Activated CD4-positive, alpha-beta T cell treated with anti-CD3 and anti-CD28 coated beads for 48 hours (primary cell): ENCODE measurements around the gene MRPL42.
A peak's percentile ranks its signal among the peaks of the same experiment; 100 is the strongest.

Experiments
- DNase-seq: peaks from one replicate; pipeline ENCODE4 v3.0.0-alpha.2; 2020

Gene MRPL42

GRCh38 chr12:93500667-93501066, 33.4 kb downstream of the MRPL42 start:
- DNase-seq, result no peak

- peak; percentile 67 for DNase-seq
Observed at GRCh38 chr12:93502802-93503623, 35.7 kb downstream of the MRPL42 start.

- no peak for DNase-seq
Observed at GRCh38 chr12:93507165-93507564, 39.9 kb downstream of the MRPL42 start.

GRCh38 chr12:93509506-93509905, 42.2 kb downstream of the MRPL42 start:
- DNase-seq, result no peak

GRCh38 chr12:93514853-93515252, 47.5 kb downstream of the MRPL42 start:
- DNase-seq, result no peak

- no peak for DNase-seq
Observed at GRCh38 chr12:93518725-93519124, 51.4 kb downstream of the MRPL42 start.

GRCh38 chr12:93519859-93520258, 52.5 kb downstream of the MRPL42 start:
- DNase-seq, result no peak

GRCh38 chr12:93520454-93520853, 53.1 kb downstream of the MRPL42 start:
- no peak for DNase-seq

- DNase-seq, result no peak
Observed at GRCh38 chr12:93521225-93522080, 54.1 kb downstream of the MRPL42 start.

- DNase-seq, result no peak
Observed at GRCh38 chr12:93524386-93525133, 57.2 kb downstream of the MRPL42 start.

- DNase-seq, result no peak
Observed at GRCh38 chr12:93526786-93527428, 59.6 kb downstream of the MRPL42 start.

- DNase-seq, result no peak
Observed at GRCh38 chr12:93530358-93530757, 63.0 kb downstream of the MRPL42 start.

GRCh38 chr12:93533310-93533709, 66.0 kb downstream of the MRPL42 start:
- DNase-seq, result no peak

GRCh38 chr12:93536111-93536765, 68.9 kb downstream of the MRPL42 start:
- no peak for DNase-seq

- no peak for DNase-seq
Observed at GRCh38 chr12:93536766-93537488, 69.6 kb downstream of the MRPL42 start.

GRCh38 chr12:93537769-93538168, 70.5 kb downstream of the MRPL42 start:
- no peak for DNase-seq

GRCh38 chr12:93539821-93540220, 72.5 kb downstream of the MRPL42 start:
- no peak for DNase-seq

GRCh38 chr12:93540466-93540865, 73.2 kb downstream of the MRPL42 start:
- DNase-seq, result no peak

- no peak for DNase-seq
Observed at GRCh38 chr12:93541578-93542225, 74.4 kb downstream of the MRPL42 start.

GRCh38 chr12:93547778-93548177, 80.5 kb downstream of the MRPL42 start:
- no peak for DNase-seq

- DNase-seq, result no peak
Observed at GRCh38 chr12:93549174-93549573, 81.9 kb downstream of the MRPL42 start.
